Measurements from ENCODE around the gene TACC3. TPM values are rescaled to one million over a fixed set of nuclear protein-coding genes. Genes with fewer than 3 reads are reported as not detected.

The TACC3 gene
- total RNA-seq, 1 experiment from 2014 or later: 9.7 TPM

- in situ Hi-C loops (cut with HindIII; ENCODE audit: low pct_unique_long_range_greater_than_20kb, low sequenced_read_pairs): no loop called here
- no peak for DNase-seq (ENCODE audit: low read depth, low spot score)
Measured at GRCh38 chr4:1717129-1718094, 3.9 kb upstream of the TACC3 start.

- in situ Hi-C loops (cut with HindIII; ENCODE audit: low pct_unique_long_range_greater_than_20kb, low sequenced_read_pairs): no loop called here
- DNase-seq (ENCODE audit: low read depth, low spot score): no peak
Measured at GRCh38 chr4:1718095-1718850, 3.0 kb upstream of the TACC3 start.

GRCh38 chr4:1720163-1720983, 948 bp upstream of the TACC3 start:
- DNase-seq (ENCODE audit: low read depth, low spot score): no peak
- in situ Hi-C loops (cut with HindIII; ENCODE audit: low pct_unique_long_range_greater_than_20kb, low sequenced_read_pairs): no loop called here

- DNase-seq (ENCODE audit: low read depth, low spot score): no peak
- in situ Hi-C loops (cut with HindIII; ENCODE audit: low pct_unique_long_range_greater_than_20kb, low sequenced_read_pairs): no loop called here
Measured at GRCh38 chr4:1721666-1722550, 587 bp downstream of the TACC3 start.

- in situ Hi-C loops (cut with HindIII; ENCODE audit: low pct_unique_long_range_greater_than_20kb, low sequenced_read_pairs): no loop called here
- no peak for DNase-seq (ENCODE audit: low read depth, low spot score)
Measured at GRCh38 chr4:1722551-1723118, 1.3 kb downstream of the TACC3 start.

- no peak for DNase-seq (ENCODE audit: low read depth, low spot score)
Measured at GRCh38 chr4:1723131-1723801, 1.9 kb downstream of the TACC3 start.

GRCh38 chr4:1725521-1725920, 4.2 kb downstream of the TACC3 start:
- in situ Hi-C loops (cut with HindIII; ENCODE audit: low pct_unique_long_range_greater_than_20kb, low sequenced_read_pairs): no loop called here
- no peak for DNase-seq (ENCODE audit: low read depth, low spot score)

More at GRCh38 chr4:1723131-1723801, 1.9 kb downstream of the TACC3 start:
- in situ Hi-C loops (cut with HindIII; ENCODE audit: low pct_unique_long_range_greater_than_20kb, low sequenced_read_pairs): no loop called here

- in situ Hi-C loops (cut with HindIII; ENCODE audit: low pct_unique_long_range_greater_than_20kb, low sequenced_read_pairs): no loop called here
- peak; percentile 82 for DNase-seq (ENCODE audit: low read depth, low spot score)
Measured at GRCh38 chr4:1726146-1726934, 5.0 kb downstream of the TACC3 start.

GRCh38 chr4:1727117-1728031, 6.1 kb downstream of the TACC3 start:
- no peak for DNase-seq (ENCODE audit: low read depth, low spot score)
- in situ Hi-C loops (cut with HindIII; ENCODE audit: low pct_unique_long_range_greater_than_20kb, low sequenced_read_pairs): no loop called here

- DNase-seq (ENCODE audit: low read depth, low spot score): no peak
- in situ Hi-C loops (cut with HindIII; ENCODE audit: low pct_unique_long_range_greater_than_20kb, low sequenced_read_pairs): no loop called here
Measured at GRCh38 chr4:1728061-1728980, 7.0 kb downstream of the TACC3 start.

GRCh38 chr4:1730532-1731135, 9.3 kb downstream of the TACC3 start:
- DNase-seq (ENCODE audit: low read depth, low spot score): no peak
- in situ Hi-C loops (cut with HindIII; ENCODE audit: low pct_unique_long_range_greater_than_20kb, low sequenced_read_pairs): no loop called here

GRCh38 chr4:1731180-1731579, 9.9 kb downstream of the TACC3 start:
- in situ Hi-C loops (cut with HindIII; ENCODE audit: low pct_unique_long_range_greater_than_20kb, low sequenced_read_pairs): no loop called here

GRCh38 chr4:1732911-1733310, 11.6 kb downstream of the TACC3 start:
- no peak for DNase-seq (ENCODE audit: low read depth, low spot score)
- in situ Hi-C loops (cut with HindIII; ENCODE audit: low pct_unique_long_range_greater_than_20kb, low sequenced_read_pairs): no loop called here

More at GRCh38 chr4:1731180-1731579, 9.9 kb downstream of the TACC3 start:
- no peak for DNase-seq (ENCODE audit: low read depth, low spot score)
